ENCODE results near the gene SOHLH1.

- TF ChIP-seq CTCF (IDR thresholded peaks at IDR 0.05) (no peak), POLR2A (IDR thresholded peaks at IDR 0.05) (no peak)
Measured at GRCh38 chr9:135743546-135744332, 44.5 kb upstream of the SOHLH1 start.
